Fibroblast of lung (primary cell): ENCODE data around the gene C19orf67.

Experiments used
- CTCF ChIP-seq, 2 donors: IDR thresholded peaks in 1 of 2; conservative IDR thresholded peaks in 1 of 2; 1 replicate in 1 of 2; 2 replicates in 1 of 2; pipeline ENCODE4 v1.5.1; 2011 to 2012; ENCODE audit warnings: low read length in 2 of 2, control low read depth in 1 of 2, inconsistent platforms in 1 of 2, low read depth in 1 of 2, mild to moderate bottlenecking in 1 of 2
- EZH2 ChIP-seq: IDR thresholded peaks from 2 replicates; pipeline ENCODE4 v1.5.1; 2012; ENCODE audit warnings: low read length, control low read depth, mild to moderate bottlenecking; ENCODE audit errors: missing control alignments

DNA sequence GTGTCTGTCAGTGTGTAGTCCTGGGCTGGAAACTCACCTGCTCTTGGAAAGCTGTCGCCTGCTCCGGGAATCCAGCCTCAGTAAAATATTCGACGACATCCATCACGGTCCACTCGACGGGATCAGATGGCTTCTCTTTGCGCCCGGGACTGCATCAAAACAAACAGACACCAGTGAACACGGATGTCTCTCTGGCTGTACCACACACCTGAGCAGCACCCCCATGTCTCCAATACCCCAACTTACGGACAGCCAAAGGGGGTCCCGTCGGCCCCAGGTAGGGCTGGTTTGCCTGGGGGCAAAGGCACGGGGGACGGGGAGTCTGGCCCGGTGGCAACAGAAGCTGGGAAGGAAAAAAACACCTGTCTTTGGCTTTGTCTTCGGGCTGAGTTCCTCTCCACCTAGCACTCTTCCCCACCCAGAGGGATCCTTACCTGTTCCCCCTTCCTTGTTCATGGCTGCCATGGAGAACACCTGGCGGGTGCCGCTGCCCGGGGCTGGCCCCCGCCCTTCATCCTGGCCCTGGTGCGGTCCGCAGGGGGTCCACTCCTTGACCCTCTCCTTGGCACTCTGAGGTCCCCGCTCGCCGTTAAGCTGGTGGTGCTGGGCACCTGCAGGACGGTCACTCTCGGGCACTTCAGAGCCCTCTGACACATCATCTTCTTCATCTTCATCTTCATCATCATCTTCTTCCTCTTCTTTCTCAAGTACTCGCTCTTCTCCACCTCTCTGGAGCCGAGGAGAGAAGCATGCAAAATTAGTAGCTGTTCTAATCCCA is 3.2 kb upstream of the C19orf67 start:
- no peak for TF ChIP-seq EZH2
- no peak for TF ChIP-seq CTCF (conservative IDR thresholded peaks at IDR 0.05 in 1 of 2, IDR thresholded peaks at IDR 0.05 in 1 of 2; ENCODE audit: low read depth in 1 of 2, low read length in 2 of 2)
